ENCODE results near the gene CHST8.

DNA sequence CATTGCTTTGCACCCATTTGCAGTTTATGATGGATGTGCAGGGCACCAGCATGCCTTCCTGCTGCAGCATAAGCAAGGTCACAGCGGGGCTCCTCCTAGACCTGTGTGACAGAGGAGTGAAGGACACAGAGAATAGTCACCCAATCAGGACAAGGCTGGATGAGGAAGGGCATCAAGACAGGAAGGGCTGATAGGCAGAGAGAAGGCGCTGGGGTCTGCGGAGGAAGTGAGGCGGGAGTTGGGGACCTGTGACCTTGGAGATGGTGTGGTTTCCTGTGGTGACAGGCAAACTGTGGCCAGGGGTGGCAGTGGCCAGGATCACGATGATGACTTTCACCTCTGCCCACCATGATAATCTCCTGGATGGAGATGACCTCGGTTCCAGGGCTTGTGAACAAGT is 158.5 kb downstream of the CHST8 start:
- TF ChIP-seq MAX (CRISPR knock-in tag; IDR thresholded peaks at IDR 0.05): no peak
- no peak for TF ChIP-seq ZNF263 (CRISPR knock-in tag; IDR thresholded peaks at IDR 0.05; ENCODE audit: low read depth)
- TF ChIP-seq, protein P1, sequence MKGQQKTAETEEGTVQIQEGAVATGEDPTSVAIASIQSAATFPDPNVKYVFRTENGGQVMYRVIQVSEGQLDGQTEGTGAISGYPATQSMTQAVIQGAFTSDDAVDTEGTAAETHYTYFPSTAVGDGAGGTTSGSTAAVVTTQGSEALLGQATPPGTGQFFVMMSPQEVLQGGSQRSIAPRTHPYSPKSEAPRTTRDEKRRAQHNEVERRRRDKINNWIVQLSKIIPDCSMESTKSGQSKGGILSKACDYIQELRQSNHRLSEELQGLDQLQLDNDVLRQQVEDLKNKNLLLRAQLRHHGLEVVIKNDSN (CRISPR knock-in tag; IDR thresholded peaks at IDR 0.05): no peak
- TF ChIP-seq E2F5 (CRISPR knock-in tag; IDR thresholded peaks at IDR 0.05): no peak
- no peak for TF ChIP-seq GRHL2 (CRISPR knock-in tag; IDR thresholded peaks at IDR 0.05; ENCODE audit: insufficient replicate concordance, severe bottlenecking)
- no peak for TF ChIP-seq CTCF (IDR thresholded peaks at IDR 0.05)
- no peak for TF ChIP-seq ZNF423 (CRISPR knock-in tag; IDR thresholded peaks at IDR 0.05)
- TF ChIP-seq, protein P2, sequence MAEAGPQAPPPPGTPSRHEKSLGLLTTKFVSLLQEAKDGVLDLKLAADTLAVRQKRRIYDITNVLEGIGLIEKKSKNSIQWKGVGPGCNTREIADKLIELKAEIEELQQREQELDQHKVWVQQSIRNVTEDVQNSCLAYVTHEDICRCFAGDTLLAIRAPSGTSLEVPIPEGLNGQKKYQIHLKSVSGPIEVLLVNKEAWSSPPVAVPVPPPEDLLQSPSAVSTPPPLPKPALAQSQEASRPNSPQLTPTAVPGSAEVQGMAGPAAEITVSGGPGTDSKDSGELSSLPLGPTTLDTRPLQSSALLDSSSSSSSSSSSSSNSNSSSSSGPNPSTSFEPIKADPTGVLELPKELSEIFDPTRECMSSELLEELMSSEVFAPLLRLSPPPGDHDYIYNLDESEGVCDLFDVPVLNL (CRISPR knock-in tag; IDR thresholded peaks at IDR 0.05; ENCODE audit: borderline replicate concordance, low read depth): no peak

All from WTC11 (cell line).